Astrocyte (in vitro differentiated cells and primary cell): ENCODE data around the gene RNGTT.

Experiments
- EZH2 ChIP-seq: IDR thresholded peaks from 2 replicates; pipeline ENCODE4 v1.6.1; 2012; ENCODE audit warnings: mild to moderate bottlenecking, low read length, inconsistent platforms; ENCODE audit not compliant: insufficient read depth
- TF ChIP-seq, protein P1 (sequence below): IDR thresholded peaks from 2 replicates; pipeline ENCODE4 v1.5.1; 2011; ENCODE audit warnings: low read depth, mild to moderate bottlenecking, inconsistent platforms, low read length, moderate library complexity; ENCODE audit not compliant: insufficient read depth

DNA sequence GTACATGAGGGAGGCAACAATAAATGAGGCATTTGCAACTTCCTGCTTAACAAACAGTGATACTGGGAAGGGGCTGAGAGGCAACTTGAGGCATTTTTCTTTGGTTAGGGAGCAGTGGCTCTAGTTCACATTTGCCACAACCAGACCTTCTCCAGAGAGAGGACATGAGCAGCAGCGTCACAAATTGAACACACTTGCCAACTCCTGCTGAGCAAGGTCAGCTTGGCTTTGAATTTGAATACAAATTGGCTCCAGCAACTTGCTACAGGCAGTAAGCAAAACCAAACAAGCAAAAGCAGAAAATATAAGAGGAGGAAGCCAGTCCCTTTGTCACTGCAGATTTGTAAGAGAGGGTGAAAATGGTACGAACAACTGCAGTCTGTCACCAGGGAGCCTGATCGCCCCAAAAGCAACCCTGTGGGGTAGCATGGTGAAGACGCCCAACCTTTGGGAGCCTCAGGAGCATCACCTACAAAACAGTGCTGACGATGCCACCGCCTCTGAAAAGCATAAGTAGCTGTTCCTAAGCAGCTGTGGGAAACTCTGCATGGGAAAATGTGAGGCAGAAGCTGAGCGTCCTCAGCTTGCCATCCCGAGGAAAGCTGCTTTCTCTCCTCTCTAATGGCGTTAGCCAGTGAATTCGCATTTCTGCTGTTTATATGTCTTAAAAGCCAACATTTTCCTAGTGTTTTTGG, 378.7 kb downstream of the RNGTT start:
- TF ChIP-seq, protein P1, sequence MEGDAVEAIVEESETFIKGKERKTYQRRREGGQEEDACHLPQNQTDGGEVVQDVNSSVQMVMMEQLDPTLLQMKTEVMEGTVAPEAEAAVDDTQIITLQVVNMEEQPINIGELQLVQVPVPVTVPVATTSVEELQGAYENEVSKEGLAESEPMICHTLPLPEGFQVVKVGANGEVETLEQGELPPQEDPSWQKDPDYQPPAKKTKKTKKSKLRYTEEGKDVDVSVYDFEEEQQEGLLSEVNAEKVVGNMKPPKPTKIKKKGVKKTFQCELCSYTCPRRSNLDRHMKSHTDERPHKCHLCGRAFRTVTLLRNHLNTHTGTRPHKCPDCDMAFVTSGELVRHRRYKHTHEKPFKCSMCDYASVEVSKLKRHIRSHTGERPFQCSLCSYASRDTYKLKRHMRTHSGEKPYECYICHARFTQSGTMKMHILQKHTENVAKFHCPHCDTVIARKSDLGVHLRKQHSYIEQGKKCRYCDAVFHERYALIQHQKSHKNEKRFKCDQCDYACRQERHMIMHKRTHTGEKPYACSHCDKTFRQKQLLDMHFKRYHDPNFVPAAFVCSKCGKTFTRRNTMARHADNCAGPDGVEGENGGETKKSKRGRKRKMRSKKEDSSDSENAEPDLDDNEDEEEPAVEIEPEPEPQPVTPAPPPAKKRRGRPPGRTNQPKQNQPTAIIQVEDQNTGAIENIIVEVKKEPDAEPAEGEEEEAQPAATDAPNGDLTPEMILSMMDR: no peak
- no peak for TF ChIP-seq EZH2
